PC-9 (cell line): ENCODE data around the gene DGKA. TPM values are rescaled to one million over a fixed set of nuclear protein-coding genes. Genes with fewer than 3 reads are reported as not detected.

ENCODE experiments used
- BruUV-seq: library from RNA; stranded (reverse); fragments of 400-500 nt; replicated peaks from 2 replicates; lab custom pipeline; 2021; lab: Mats Ljungman, UMichigan
- CTCF ChIA-PET: fragments of 300-600 bp; sonication (Branson Sonifier 250); formaldehyde crosslinking; loops from one replicate; lab custom pipeline; 2022; ENCODE audit warnings: antibody characterized with exemption; lab: Charles Lee
- POLR2A ChIA-PET: fragments of 300-600 bp; sonication (Branson Sonifier 250); formaldehyde crosslinking; loops from one replicate; lab custom pipeline; 2022; ENCODE audit warnings: antibody characterized with exemption; ENCODE audit not compliant: unreplicated experiment; lab: Charles Lee
- DNase-seq, 2 experiments: peaks; one replicate each; pipeline versions ENCODE4 v3.0.0 to v3.0.0-alpha.2; 2015 to 2022; ENCODE audit warnings: mixed read lengths in 1 of 2
- H2AFZ ChIP-seq: fragments of 200-600 bp; sonication (generic); 2 replicates; pipeline ENCODE4 v1.8.1; 2017; ENCODE audit warnings: antibody characterized with exemption
- H3F3A ChIP-seq: fragments of 200-600 bp; sonication (generic); 2 replicates; pipeline ENCODE4 v1.8.1; 2017; ENCODE audit warnings: antibody characterized with exemption, mild to moderate bottlenecking, low read depth; ENCODE audit not compliant: insufficient read depth
- H3K27ac ChIP-seq: fragments of 200-600 bp; sonication (generic); 2 replicates; pipeline ENCODE4 v1.6.1; 2016; ENCODE audit warnings: mixed run types
- H3K27me3 ChIP-seq: fragments of 200-600 bp; sonication (generic); 2 replicates; pipeline ENCODE4 v1.6.1; 2016; ENCODE audit warnings: low read depth, mixed run types; ENCODE audit not compliant: insufficient read depth
- H3K36me3 ChIP-seq: fragments of 200-600 bp; sonication (generic); 2 replicates; pipeline ENCODE4 v1.6.1; 2016; ENCODE audit warnings: low read depth, mixed run types
- H3K4me1 ChIP-seq: fragments of 200-600 bp; sonication (generic); replicated peaks from 2 replicates; pipeline ENCODE4 v1.6.1; 2016; ENCODE audit warnings: mixed run types; ENCODE audit not compliant: insufficient read depth
- H3K4me2 ChIP-seq: fragments of 200-600 bp; sonication (generic); 2 replicates; pipeline ENCODE4 v1.6.1; 2017; ENCODE audit warnings: mixed run types
- H3K4me3 ChIP-seq: fragments of 200-600 bp; sonication (generic); 2 replicates; pipeline ENCODE4 v1.6.1; 2016; ENCODE audit warnings: mixed run types
- H3K79me2 ChIP-seq: fragments of 200-600 bp; sonication (generic); 2 replicates; pipeline ENCODE4 v1.6.1; 2017; ENCODE audit warnings: low read depth, mixed run types
- H3K9me2 ChIP-seq: fragments of 200-600 bp; sonication (generic); 2 replicates; pipeline ENCODE4 v1.8.1; 2017; ENCODE audit warnings: mild to moderate bottlenecking; ENCODE audit not compliant: insufficient read depth
- H3K9me3 ChIP-seq: fragments of 200-600 bp; sonication (generic); 2 replicates; pipeline ENCODE4 v1.8.1; 2016; ENCODE audit warnings: low read depth; ENCODE audit not compliant: insufficient read depth
- H4K20me1 ChIP-seq: fragments of 200-600 bp; sonication (generic); 2 replicates; pipeline ENCODE4 v1.8.1; 2017; ENCODE audit not compliant: insufficient read depth
- CTCF ChIP-seq: fragments of 200-600 bp; sonication (generic); conservative IDR thresholded peaks from 2 replicates; pipeline ENCODE4 v1.6.1; 2017; ENCODE audit warnings: mixed run types, antibody characterized with exemption, mild to moderate bottlenecking, moderate library complexity
- EZH2 ChIP-seq: fragments of 200-600 bp; sonication (generic); IDR thresholded peaks from 2 replicates; pipeline ENCODE4 v1.8.0; 2017; ENCODE audit warnings: antibody characterized with exemption, low read depth
- intact Hi-C: fragments of 100-400 bp; cut with micrococcal nuclease; formaldehyde crosslinking; loops from one replicate; pipeline ENCODE4 v1.10.0; 2022; ENCODE audit not compliant: unreplicated experiment
- total RNA-seq: library from RNA; stranded (reverse); gene quantifications from 2 replicates; pipeline ENCODE4 v1.2.3, GENCODE V29; 2021

Gene DGKA
- total RNA-seq, 1 experiment from 2014 or later, result 86.6 TPM

- Histone ChIP-seq H3K9me3 (no peaks in the 10 kb centered on the region), H4K20me1 (0 out of 2 replicates have a peak, but pooled peaks cover 5% of the 10 kb centered on the region), H2AFZ (no peak overlapping the region), H3K4me1 (peaks cover 17% of the 10 kb centered on the region), H3K79me2 (peaks cover 22% of the 10 kb centered on the region), H3K9me2 (no peaks in the 10 kb centered on the region), H3K4me3 (no peak overlapping the region), H3K4me2 (0 out of 2 replicates have a peak overlapping the region, but pooled peaks have one; percentile 27), H3F3A (peaks cover 34% of the 10 kb centered on the region), H3K36me3 (0 out of 2 replicates have a peak, but pooled peaks cover 17% of the 10 kb centered on the region), H3K27ac (no peak overlapping the region), H3K27me3 (no peaks in the 10 kb centered on the region)
- TF ChIP-seq CTCF (no peak), EZH2 (no peak)
- ChIA-PET POLR2A (interaction anchor here (0.6 to 0.7 kb wide), 4 partner anchors 9 to 126 kb away, joined by 3 to 12 read pairs (median 9); partner anchors contain the start of gene RAB5B), CTCF (interaction anchor here (0.7 to 1.7 kb wide), 2 partner anchors 47 to 253 kb away, joined by 3 read pairs; no protein-coding TSS in a partner anchor)
- BruUV-seq, result no TSS peak
- intact Hi-C loops, result no loop called here
- no peak for DNase-seq
Measured at GRCh38 chr12:55982319-55982936, 51.5 kb downstream of the DGKA start.

DNA sequence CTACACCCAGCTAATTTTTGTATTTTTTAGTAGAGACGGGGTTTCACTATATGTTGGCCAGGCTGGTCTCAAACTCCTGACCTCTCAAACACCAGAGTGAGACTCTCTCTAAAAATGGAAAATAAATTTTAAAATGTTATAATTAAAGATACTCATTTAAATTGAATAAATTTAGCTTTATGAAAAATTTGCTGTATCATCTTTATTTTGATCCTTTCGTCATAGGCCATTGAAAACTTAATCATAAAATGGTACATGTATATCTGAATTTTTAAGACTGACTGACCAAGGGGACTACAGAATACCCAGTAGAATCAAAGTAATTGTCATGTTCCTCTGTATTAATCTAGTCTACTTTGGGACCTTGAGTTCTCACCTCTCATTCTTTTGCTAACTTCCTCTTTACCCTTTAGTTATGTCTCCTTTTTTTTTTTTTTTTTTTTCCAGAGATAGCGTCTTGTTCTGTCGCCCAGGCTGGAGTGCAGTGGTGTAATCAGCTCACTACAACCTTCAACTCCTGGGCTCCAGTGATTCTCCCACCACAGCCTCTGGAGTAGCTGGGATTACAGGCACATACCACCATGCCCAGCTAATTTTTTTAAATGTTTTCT, 52.4 kb downstream of the DGKA start:
- no TSS peak for BruUV-seq
- H3K79me2 ChIP-seq, result peaks cover 16% of the 10 kb centered on the region
- POLR2A ChIA-PET, result interaction anchor here (0.6 kb wide), 1 partner anchor 127 kb away, joined by 9 read pairs; no protein-coding TSS in a partner anchor

More for the DNA sequence above, 52.4 kb downstream of the DGKA start:
- H3K4me1 ChIP-seq, result peaks cover 17% of the 10 kb centered on the region
- H3K27ac ChIP-seq, result no peak overlapping the region
- H3F3A ChIP-seq, result peaks cover 34% of the 10 kb centered on the region
- CTCF ChIA-PET, result interaction anchor here (1.7 kb wide), 1 partner anchor 46 kb away, joined by 3 read pairs; no protein-coding TSS in a partner anchor
- intact Hi-C loops, result no loop called here
- no peak overlapping the region for H3K4me3 ChIP-seq
- no peak overlapping the region for H2AFZ ChIP-seq
- no peak for DNase-seq
- no peak overlapping the region for H3K4me2 ChIP-seq
- H4K20me1 ChIP-seq, result 0 out of 2 replicates have a peak, but pooled peaks cover 5% of the 10 kb centered on the region
- no peaks in the 10 kb centered on the region for H3K27me3 ChIP-seq
- H3K36me3 ChIP-seq, result 0 out of 2 replicates have a peak, but pooled peaks cover 17% of the 10 kb centered on the region
- no peaks in the 10 kb centered on the region for H3K9me2 ChIP-seq
- TF ChIP-seq CTCF, result no peak
- no peaks in the 10 kb centered on the region for H3K9me3 ChIP-seq
